Measurements from ENCODE around the gene LCN10. TPM values are rescaled to one million over a fixed set of nuclear protein-coding genes. Genes with fewer than 3 reads are reported as not detected.

The LCN10 gene
- total RNA-seq, 2 experiments from 2014 or later = 2.6 to 3.2 TPM

DNA sequence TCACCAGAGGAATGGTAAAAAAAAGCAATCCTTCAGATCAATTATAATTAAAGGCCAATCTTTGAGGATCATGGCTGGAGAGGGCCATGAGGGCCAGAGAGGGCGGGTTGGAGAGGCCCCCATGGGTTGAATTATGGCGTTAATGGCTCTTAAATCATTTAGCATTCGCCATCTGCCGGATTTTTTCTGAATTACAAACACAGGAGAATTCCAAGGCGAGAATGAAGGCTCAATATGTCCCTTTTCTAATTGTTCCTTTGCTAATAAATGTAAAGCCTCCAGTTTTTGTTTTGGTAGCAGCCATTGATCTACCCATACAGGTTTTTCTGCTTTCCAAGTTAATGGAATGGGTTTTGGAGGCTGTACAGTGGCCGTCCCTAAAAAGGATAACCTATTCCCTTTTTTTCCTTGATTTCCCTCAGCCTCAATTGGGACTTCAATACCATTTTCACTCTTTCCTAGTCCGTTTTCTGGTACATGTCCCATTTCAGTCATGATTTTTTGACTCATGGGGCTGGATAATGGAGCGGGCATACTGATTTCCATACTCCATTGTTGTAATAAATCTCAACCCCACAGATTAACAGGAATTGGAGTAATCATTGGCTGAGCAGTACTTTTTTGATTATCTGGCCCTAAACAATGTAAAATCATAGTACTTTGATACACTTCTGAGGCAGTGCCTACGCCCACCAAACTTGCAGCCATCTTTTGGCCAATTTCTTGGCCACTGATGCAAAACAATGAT is 41.7 kb upstream of the LCN10 start:
- Mint-ChIP-seq H3K4me1 (ENCODE audit: low read depth) (peaks cover 15% of the 10 kb centered on the region), H3K36me3 (ENCODE audit: low read depth) (no peaks in the 10 kb centered on the region), H3K27ac (no peak overlapping the region), H3K9me3 (no peaks in the 10 kb centered on the region), H3K27me3 (peaks cover 12% of the 10 kb centered on the region), H3K4me3 (no peak overlapping the region)
- POLR2A ChIA-PET = no interaction called here
- intact Hi-C loops (cut with micrococcal nuclease) = no loop called here
- CTCF ChIA-PET = interaction anchor here (1.1 to 2.3 kb wide), 4 partner anchors 18 to 251 kb away, joined by 3 to 9 read pairs (median 4); no protein-coding TSS in a partner anchor
- DNase-seq = peak; percentile 43
- TF ChIP-seq, protein P1, sequence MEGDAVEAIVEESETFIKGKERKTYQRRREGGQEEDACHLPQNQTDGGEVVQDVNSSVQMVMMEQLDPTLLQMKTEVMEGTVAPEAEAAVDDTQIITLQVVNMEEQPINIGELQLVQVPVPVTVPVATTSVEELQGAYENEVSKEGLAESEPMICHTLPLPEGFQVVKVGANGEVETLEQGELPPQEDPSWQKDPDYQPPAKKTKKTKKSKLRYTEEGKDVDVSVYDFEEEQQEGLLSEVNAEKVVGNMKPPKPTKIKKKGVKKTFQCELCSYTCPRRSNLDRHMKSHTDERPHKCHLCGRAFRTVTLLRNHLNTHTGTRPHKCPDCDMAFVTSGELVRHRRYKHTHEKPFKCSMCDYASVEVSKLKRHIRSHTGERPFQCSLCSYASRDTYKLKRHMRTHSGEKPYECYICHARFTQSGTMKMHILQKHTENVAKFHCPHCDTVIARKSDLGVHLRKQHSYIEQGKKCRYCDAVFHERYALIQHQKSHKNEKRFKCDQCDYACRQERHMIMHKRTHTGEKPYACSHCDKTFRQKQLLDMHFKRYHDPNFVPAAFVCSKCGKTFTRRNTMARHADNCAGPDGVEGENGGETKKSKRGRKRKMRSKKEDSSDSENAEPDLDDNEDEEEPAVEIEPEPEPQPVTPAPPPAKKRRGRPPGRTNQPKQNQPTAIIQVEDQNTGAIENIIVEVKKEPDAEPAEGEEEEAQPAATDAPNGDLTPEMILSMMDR (IDR thresholded peaks at IDR 0.05) = peak; percentile 81
- ATAC-seq = peak; percentile 34

DNA sequence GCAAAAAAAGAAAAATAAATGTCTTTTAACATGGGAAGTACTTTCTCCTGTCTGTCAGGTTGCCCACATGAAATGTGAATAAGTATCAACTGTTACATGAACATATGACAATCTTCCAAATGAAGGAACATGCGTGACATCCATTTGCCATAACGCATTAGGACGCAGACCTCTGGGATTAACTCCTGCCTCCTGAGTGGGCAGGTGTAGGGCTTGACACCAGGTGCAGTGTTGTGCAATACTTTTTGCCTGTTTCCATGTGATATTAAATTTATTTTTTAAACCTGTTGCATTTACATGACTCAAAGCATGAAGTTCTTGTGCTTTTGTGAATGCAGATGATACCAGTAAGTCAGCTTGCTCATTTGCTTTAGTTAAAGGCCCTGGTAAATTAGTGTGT is 39.7 kb upstream of the LCN10 start:
- H3K36me3 Mint-ChIP-seq (ENCODE audit: low read depth) = no peaks in the 10 kb centered on the region
- H3K27ac Mint-ChIP-seq = no peak overlapping the region
- CTCF ChIA-PET = interaction anchor here (1.0 to 2.3 kb wide), 2 partner anchors 10 to 253 kb away, joined by 3 to 9 read pairs; no protein-coding TSS in a partner anchor
- peaks cover 21% of the 10 kb centered on the region for H3K27me3 Mint-ChIP-seq
- intact Hi-C loops (cut with micrococcal nuclease) = no loop called here
- no peak for DNase-seq
- no peak overlapping the region for H3K4me3 Mint-ChIP-seq
- no peaks in the 10 kb centered on the region for H3K9me3 Mint-ChIP-seq
- no peak for ATAC-seq
- TF ChIP-seq, protein P1 (IDR thresholded peaks at IDR 0.05) = no peak
- H3K4me1 Mint-ChIP-seq (ENCODE audit: low read depth) = peaks cover 7% of the 10 kb centered on the region
- POLR2A ChIA-PET = no interaction called here

DNA sequence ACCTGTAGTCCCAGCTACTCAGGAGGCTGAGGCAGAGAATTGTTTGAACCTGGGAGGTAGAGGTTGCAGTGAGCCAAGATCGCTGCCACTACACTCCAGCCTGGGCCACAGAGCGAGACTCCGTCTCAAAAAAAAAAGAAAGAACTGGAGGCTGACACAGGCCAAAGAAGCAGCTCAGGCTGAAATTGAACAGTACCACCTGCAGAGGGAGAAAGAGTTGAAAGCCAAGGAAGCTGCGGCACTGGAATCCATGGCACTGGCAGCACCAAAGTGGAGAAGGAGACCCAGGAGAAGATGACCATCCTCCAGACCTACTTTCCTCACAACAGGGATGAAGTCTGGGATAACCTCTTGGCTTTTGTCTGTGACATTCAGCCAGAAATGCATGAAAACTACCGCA is 37.1 kb upstream of the LCN10 start:
- Mint-ChIP-seq H3K27me3 (peaks cover 12% of the 10 kb centered on the region), H3K4me1 (ENCODE audit: low read depth) (peaks cover 4% of the 10 kb centered on the region), H3K27ac (no peak overlapping the region), H3K36me3 (ENCODE audit: low read depth) (no peaks in the 10 kb centered on the region), H3K9me3 (no peaks in the 10 kb centered on the region), H3K4me3 (no peak overlapping the region)
- ChIA-PET CTCF (no interaction called here), POLR2A (no interaction called here)
- DNase-seq (no peak), ATAC-seq (no peak)
- TF ChIP-seq, protein P1 (IDR thresholded peaks at IDR 0.05) = no peak
- intact Hi-C loops (cut with micrococcal nuclease) = no loop called here

GRCh38 chr9:136777359-136777758 is 34.6 kb upstream of the LCN10 start:
- DNase-seq (no peak), ATAC-seq (no peak)
- TF ChIP-seq, protein P1 (IDR thresholded peaks at IDR 0.05) = no peak
- no peak overlapping the region for H3K27ac Mint-ChIP-seq
- ChIA-PET POLR2A (interaction anchor here (0.7 kb wide), 2 partner anchors 215 to 352 kb away, joined by 3 to 4 read pairs; partner anchors contain the start of gene PAXX), CTCF (interaction anchor here (1.0 to 2.4 kb wide), 11 partner anchors 8 to 293 kb away, joined by 3 to 15 read pairs (median 4); partner anchors contain the start of gene SAPCD2)
- peaks cover 3% of the 10 kb centered on the region for H3K4me1 Mint-ChIP-seq (ENCODE audit: low read depth)
- H3K9me3 Mint-ChIP-seq = peaks cover 8% of the 10 kb centered on the region
- no peak overlapping the region for H3K4me3 Mint-ChIP-seq
- H3K36me3 Mint-ChIP-seq (ENCODE audit: low read depth) = no peaks in the 10 kb centered on the region
- H3K27me3 Mint-ChIP-seq = peaks cover 12% of the 10 kb centered on the region
- intact Hi-C loops (cut with micrococcal nuclease) = no loop called here

GRCh38 chr9:136776947-136777346 is 34.2 kb upstream of the LCN10 start:
- POLR2A ChIA-PET = interaction anchor here (0.7 kb wide), 1 partner anchor 352 kb away, joined by 3 read pairs; no protein-coding TSS in a partner anchor
- Mint-ChIP-seq H3K36me3 (ENCODE audit: low read depth) (no peaks in the 10 kb centered on the region), H3K27ac (no peak overlapping the region), H3K9me3 (peaks cover 8% of the 10 kb centered on the region), H3K27me3 (peaks cover 12% of the 10 kb centered on the region), H3K4me3 (no peak overlapping the region), H3K4me1 (ENCODE audit: low read depth) (peaks cover 3% of the 10 kb centered on the region)
- TF ChIP-seq, protein P1 (IDR thresholded peaks at IDR 0.05) = no peak
- intact Hi-C loops (cut with micrococcal nuclease) = no loop called here
- ATAC-seq (no peak), DNase-seq (no peak)
- CTCF ChIA-PET = interaction anchor here (1.2 to 2.4 kb wide), 6 partner anchors 8 to 117 kb away, joined by 3 to 15 read pairs (median 8); no protein-coding TSS in a partner anchor

All from activated CD8-positive, alpha-beta T cell treated with anti-CD3 and anti-CD28 coated beads for 36 hours (primary cell).